Breast epithelium (tissue), 4 donors: ENCODE data around the gene LRRC17. TPM values are rescaled to one million over a fixed set of nuclear protein-coding genes. Genes with fewer than 3 reads are reported as not detected.

Experiments used
- DNase-seq, 2 donors: peaks; one replicate each; pipeline ENCODE4 v3.0.0-alpha.2; 2019; ENCODE audit warnings: low spot score in 2 of 2
- H3K27ac ChIP-seq, 2 donors: fragments of 200-600 bp; sonication (generic) in 1 of 2; one replicate each; pipeline ENCODE4 v1.5.1; 2016 to 2019; ENCODE audit warnings: mild to moderate bottlenecking in 1 of 2
- H3K27me3 ChIP-seq, 2 donors: fragments of 200-600 bp; sonication (generic) in 1 of 2; one replicate each; pipeline versions ENCODE4 v1.5.1 to v1.6.0; 2017 to 2019; ENCODE audit warnings: control low read depth in 1 of 2, mild to moderate bottlenecking in 1 of 2
- H3K36me3 ChIP-seq: fragments of 200-600 bp; one replicate; pipeline ENCODE4 v1.5.1; 2019
- H3K4me1 ChIP-seq, 2 donors: fragments of 200-600 bp; sonication (generic); one replicate each; pipeline ENCODE4 v1.5.1; 2016 to 2019; ENCODE audit warnings: control low read depth in 1 of 2
- H3K4me3 ChIP-seq, 3 donors: fragments of 200-600 bp; sonication (generic); 1 replicate in 2 of 3; 2 replicates in 1 of 3; pipeline ENCODE4 v1.5.1; 2016 to 2019; ENCODE audit warnings: mild to moderate bottlenecking in 3 of 3, moderate library complexity in 2 of 3
- H3K9me3 ChIP-seq, 2 donors: fragments of 200-600 bp; sonication (generic) in 1 of 2; one replicate each; pipeline ENCODE4 v1.5.1; 2016 to 2019; ENCODE audit warnings: control low read depth in 1 of 2
- POLR2A ChIP-seq: fragments of 450-650 bp; IDR thresholded peaks from one replicate; pipeline ENCODE4 v1.6.1; 2016; ENCODE audit warnings: antibody characterized with exemption, mild to moderate bottlenecking, moderate library complexity
- POLR2AphosphoS5 ChIP-seq, 3 donors: sonication (generic); formaldehyde crosslinking; IDR thresholded peaks; one replicate each; pipeline ENCODE4 v1.6.1; 2017; ENCODE audit warnings: antibody characterized with exemption in 3 of 3
- intact Hi-C: fragments of 100-400 bp; cut with DNase I; formaldehyde crosslinking; loops from one replicate; pipeline ENCODE4 v1.15.1; 2023; ENCODE audit warnings: low total_unique reads
- total RNA-seq, 3 donors: library from RNA; depleted of rRNA; stranded (reverse); fragments of >200 nt; gene quantifications; one replicate each; pipeline ENCODE4 v1.1.0, GENCODE V29; 2016
- TF ChIP-seq, protein P1 (sequence below), 3 donors: fragments of 450-650 bp; IDR thresholded peaks; one replicate each; pipeline ENCODE4 v1.5.1; 2016 to 2017; ENCODE audit warnings: antibody characterized with exemption in 3 of 3, mild to moderate bottlenecking in 3 of 3, moderate library complexity in 3 of 3

The LRRC17 gene
- total RNA-seq, 3 donors from 2014 or later = 1.4 to 19.3 (median 8.2) TPM

DNA sequence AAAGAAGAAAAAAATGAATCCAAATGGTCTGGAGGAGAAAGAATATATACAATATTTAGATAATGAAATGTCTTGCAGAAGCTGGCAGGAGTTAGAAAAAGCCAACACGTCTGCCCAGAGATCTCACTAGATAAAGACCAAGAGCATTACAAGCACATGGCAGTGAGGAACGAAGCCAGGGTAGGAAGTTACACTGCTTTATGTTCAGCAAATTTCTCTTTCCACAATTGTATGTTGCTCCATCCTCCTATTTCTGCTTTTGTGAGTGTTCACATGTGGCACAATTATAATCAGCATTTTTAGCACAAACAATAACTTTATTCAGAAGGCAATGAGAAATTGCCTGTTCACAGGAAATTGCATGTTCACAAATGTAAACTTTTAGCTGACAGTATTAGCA, 53.7 kb downstream of the LRRC17 start:
- Histone ChIP-seq H3K9me3 (no peaks in the 10 kb centered on the region), H3K4me3 (no peak overlapping the region), H3K27ac (no peak overlapping the region), H3K4me1 (no peaks in the 10 kb centered on the region), H3K36me3 (no peaks in the 10 kb centered on the region), H3K27me3 (no peaks in the 10 kb centered on the region)
- intact Hi-C loops = no loop called here
- TF ChIP-seq POLR2AphosphoS5 (IDR thresholded peaks at IDR 0.05) (no peak), POLR2A (no peak)
- TF ChIP-seq, protein P1, sequence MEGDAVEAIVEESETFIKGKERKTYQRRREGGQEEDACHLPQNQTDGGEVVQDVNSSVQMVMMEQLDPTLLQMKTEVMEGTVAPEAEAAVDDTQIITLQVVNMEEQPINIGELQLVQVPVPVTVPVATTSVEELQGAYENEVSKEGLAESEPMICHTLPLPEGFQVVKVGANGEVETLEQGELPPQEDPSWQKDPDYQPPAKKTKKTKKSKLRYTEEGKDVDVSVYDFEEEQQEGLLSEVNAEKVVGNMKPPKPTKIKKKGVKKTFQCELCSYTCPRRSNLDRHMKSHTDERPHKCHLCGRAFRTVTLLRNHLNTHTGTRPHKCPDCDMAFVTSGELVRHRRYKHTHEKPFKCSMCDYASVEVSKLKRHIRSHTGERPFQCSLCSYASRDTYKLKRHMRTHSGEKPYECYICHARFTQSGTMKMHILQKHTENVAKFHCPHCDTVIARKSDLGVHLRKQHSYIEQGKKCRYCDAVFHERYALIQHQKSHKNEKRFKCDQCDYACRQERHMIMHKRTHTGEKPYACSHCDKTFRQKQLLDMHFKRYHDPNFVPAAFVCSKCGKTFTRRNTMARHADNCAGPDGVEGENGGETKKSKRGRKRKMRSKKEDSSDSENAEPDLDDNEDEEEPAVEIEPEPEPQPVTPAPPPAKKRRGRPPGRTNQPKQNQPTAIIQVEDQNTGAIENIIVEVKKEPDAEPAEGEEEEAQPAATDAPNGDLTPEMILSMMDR (IDR thresholded peaks at IDR 0.05) = no peak
- no peak for DNase-seq

DNA sequence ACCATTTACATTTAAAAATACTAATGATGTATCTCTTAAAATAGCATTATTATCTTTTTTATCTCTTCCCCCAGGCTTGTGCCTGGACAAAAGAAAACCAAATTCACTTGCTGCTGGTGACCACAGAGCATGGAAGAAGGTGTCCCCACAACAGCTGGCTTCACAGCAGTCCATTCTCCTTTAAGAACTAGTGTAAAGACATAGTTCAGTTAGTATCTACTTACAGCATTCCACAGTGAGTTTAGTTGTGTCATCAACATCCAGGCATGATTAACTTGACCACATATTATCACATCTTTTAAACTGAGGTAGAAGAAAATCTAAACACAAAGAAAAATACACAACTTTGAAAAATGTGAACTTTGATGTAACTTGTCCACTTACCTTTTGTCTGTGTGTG, 55.0 kb downstream of the LRRC17 start:
- TF ChIP-seq POLR2AphosphoS5 (IDR thresholded peaks at IDR 0.05) = no peak
- no peak for TF ChIP-seq POLR2A
- TF ChIP-seq, protein P1 (IDR thresholded peaks at IDR 0.05) = no peak
- Histone ChIP-seq H3K27ac (no peak overlapping the region), H3K4me3 (no peak overlapping the region), H3K27me3 (no peaks in the 10 kb centered on the region), H3K4me1 (no peaks in the 10 kb centered on the region), H3K9me3 (no peaks in the 10 kb centered on the region), H3K36me3 (no peaks in the 10 kb centered on the region)
- no peak for DNase-seq
- intact Hi-C loops = no loop called here

DNA sequence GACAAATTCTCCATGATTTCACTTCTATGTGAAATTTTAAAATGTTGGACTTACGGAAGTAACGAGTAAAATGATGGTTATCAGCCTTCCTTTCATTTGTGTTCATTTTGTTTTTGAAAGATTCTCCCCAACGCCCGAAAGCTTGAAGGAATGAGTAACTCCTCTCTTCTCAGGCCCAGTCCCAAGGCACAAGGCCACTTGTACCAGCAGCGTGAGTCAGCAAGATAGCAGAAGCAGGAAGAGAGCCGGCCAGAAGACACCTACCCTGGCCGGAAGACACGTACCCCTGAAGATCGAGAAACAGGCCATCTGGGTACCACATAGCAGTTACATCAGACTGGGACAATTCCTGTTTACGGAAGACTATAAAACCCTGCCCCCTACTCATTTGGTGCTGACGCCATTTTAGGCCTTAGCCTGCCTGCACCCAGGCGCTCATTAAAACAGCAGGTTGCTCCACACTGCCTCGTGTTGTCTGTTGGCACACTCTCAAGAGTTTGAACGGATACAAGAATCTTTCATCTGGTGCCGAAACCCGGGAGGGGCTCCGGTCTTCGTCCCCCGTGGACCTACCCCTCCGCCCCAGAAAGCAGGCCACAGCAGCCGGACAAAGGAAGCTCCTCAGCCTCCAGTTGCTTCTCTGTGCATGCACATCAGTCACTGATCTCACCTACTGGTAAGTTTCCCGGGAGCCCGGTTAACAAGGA, 60.4 kb downstream of the LRRC17 start:
- no peak overlapping the region for H3K4me3 ChIP-seq
- H3K4me1 ChIP-seq = no peaks in the 10 kb centered on the region
- H3K27me3 ChIP-seq = no peaks in the 10 kb centered on the region
- intact Hi-C loops = no loop called here
- no peaks in the 10 kb centered on the region for H3K9me3 ChIP-seq
- TF ChIP-seq, protein P1 (IDR thresholded peaks at IDR 0.05) = no peak
- TF ChIP-seq POLR2A = no peak
- TF ChIP-seq POLR2AphosphoS5 (IDR thresholded peaks at IDR 0.05) = no peak
- H3K36me3 ChIP-seq = no peaks in the 10 kb centered on the region
- no peak overlapping the region for H3K27ac ChIP-seq
- DNase-seq = no peak

DNA sequence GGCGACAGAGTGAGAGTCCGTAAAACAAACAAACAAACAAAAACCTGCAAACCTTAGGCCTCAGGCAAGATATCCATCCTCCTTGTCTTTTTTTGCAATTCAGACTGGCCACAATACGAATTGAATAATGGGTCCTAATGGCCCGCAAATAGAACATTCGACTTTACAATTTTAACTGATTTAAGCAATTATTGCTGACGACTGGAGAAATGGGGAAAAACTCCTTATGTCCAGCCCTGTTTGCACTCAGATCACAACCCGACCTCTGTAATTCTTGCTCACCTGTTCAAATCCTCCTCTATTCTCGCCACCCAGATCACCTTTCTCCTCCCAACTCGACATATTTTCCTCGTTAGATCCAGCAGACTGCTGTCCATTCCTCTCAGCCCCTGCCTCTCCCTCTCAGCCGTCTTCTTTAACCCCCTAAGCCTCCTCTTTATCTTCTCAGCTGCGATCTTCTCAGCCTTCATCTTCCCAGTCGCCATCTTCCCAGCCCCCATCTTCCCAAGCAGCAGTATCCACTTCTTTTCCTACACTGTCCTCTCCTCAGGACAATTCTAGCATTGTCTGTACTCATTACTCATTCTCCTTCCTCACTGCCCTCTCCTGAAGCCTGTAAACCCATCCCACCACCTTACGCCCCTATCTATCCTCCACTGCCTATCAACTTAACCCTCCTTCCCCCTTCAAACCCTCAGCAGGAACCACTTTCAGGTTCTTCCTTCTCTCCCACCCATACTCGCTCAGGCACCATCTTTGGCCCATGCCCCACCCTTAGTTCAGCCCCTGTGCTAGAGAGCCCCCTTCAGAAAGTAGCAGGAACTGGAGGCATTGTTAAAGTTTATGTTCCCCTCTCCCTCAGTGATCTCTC, 61.8 kb downstream of the LRRC17 start:
- Histone ChIP-seq H3K27me3 (no peaks in the 10 kb centered on the region), H3K36me3 (no peaks in the 10 kb centered on the region), H3K4me1 (no peaks in the 10 kb centered on the region), H3K27ac (no peak overlapping the region), H3K9me3 (no peaks in the 10 kb centered on the region), H3K4me3 (no peak overlapping the region)
- intact Hi-C loops = no loop called here
- DNase-seq = no peak
- TF ChIP-seq POLR2A = no peak
- no peak for TF ChIP-seq POLR2AphosphoS5 (IDR thresholded peaks at IDR 0.05)
- TF ChIP-seq, protein P1 (IDR thresholded peaks at IDR 0.05) = no peak

DNA sequence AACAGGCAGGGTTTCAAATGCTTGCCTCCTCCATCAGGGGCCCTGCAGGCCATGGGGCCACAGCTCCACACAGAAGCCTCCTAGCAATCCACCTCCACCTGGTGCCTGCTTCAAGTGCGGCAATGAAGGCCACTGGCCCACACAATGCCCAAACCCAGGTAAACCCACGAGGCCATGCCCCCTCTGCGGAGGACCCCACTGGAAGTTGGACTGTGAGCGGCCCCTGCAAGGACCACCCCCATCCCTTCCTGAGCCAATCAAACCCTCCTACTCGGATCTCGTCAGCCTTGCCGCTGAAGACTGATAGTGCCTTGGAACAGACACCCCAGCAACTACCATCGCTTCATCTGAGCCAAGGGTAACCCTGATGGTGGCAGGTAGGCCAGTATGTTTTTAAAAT, 63.1 kb downstream of the LRRC17 start:
- Histone ChIP-seq H3K27ac (no peak overlapping the region), H3K36me3 (no peaks in the 10 kb centered on the region), H3K9me3 (no peaks in the 10 kb centered on the region), H3K27me3 (no peaks in the 10 kb centered on the region), H3K4me1 (no peaks in the 10 kb centered on the region), H3K4me3 (no peak overlapping the region)
- no peak for TF ChIP-seq POLR2AphosphoS5 (IDR thresholded peaks at IDR 0.05)
- TF ChIP-seq POLR2A = no peak
- TF ChIP-seq, protein P1 (IDR thresholded peaks at IDR 0.05) = no peak
- intact Hi-C loops = no loop called here
- no peak for DNase-seq
